Left lung (tissue), 10 donors: ENCODE data around the gene ZC3H18. TPM values are rescaled to one million over a fixed set of nuclear protein-coding genes. Genes with fewer than 3 reads are reported as not detected.
"Not testable (repeated sequence)": the region's sequence is repeated elsewhere in the genome, so short reads cannot be mapped to it uniquely, and the experiment has no call there.

Experiments used
- ATAC-seq: fragments of 200-7000 bp; cut with Tn5 transposase; one replicate; pipeline ENCODE4 v1.9.1; 2020; ENCODE audit warnings: moderate library complexity
- DNase-seq, 4 donors: peaks; one replicate each; pipeline ENCODE4 v3.0.0-alpha.2; 2013 to 2020
- H3K27ac ChIP-seq, 2 donors: fragments of 200-600 bp; sonication (generic) in 1 of 2; one replicate each; pipeline versions ENCODE4 v1.5.0 to v1.8.0; 2020 to 2021
- H3K27me3 ChIP-seq, 2 donors: fragments of 200-600 bp; sonication (generic) in 1 of 2; one replicate each; pipeline versions ENCODE4 v1.5.0 to v1.8.0; 2020 to 2021
- H3K36me3 ChIP-seq, 2 donors: fragments of 200-600 bp; sonication (generic) in 1 of 2; one replicate each; pipeline versions ENCODE4 v1.5.0 to v1.8.0; 2020 to 2021
- H3K4me1 ChIP-seq, 2 donors: fragments of 200-600 bp; one replicate each; pipeline ENCODE4 v1.8.0; 2021
- H3K4me3 ChIP-seq, 2 donors: fragments of 200-600 bp; sonication (generic) in 1 of 2; one replicate each; pipeline versions ENCODE4 v1.5.0 to v1.8.0; 2020 to 2021; ENCODE audit warnings: mild to moderate bottlenecking in 1 of 2
- H3K9me3 ChIP-seq, 2 donors: fragments of 200-600 bp; sonication (generic) in 1 of 2; one replicate each; pipeline versions ENCODE4 v1.5.0 to v1.8.0; 2020 to 2021
- CTCF ChIP-seq, 2 donors: fragments of 200-600 bp; sonication (generic) in 1 of 2; IDR thresholded peaks; one replicate each; pipeline versions ENCODE4 v1.5.0 to v1.8.0; 2021; ENCODE audit warnings: antibody characterized with exemption in 2 of 2
- intact Hi-C, 2 donors: fragments of 100-400 bp; cut with DNase I; formaldehyde crosslinking; loops; one replicate each; pipeline versions ENCODE4 v1.11.2 to v1.14.2; 2022
- polyA plus RNA-seq, 6 donors: library from polyadenylated mRNA; unstranded; fragments of 120-200 nt; gene quantifications; one replicate each; pipeline ENCODE4 v1.2.1, GENCODE V29; 2013; ENCODE audit not compliant: insufficient read length in 6 of 6
- total RNA-seq, 2 donors: library from RNA; stranded (reverse); fragmentation: NEBNext Ultra II Directional; extraction: Animal tissue kit (Norgen Biotek cat#: 25700); gene quantifications; one replicate each; pipeline ENCODE4 v1.2.1, GENCODE V29; 2021
- donor health status: DM: no; HTN: yes; CAD: no.
- donor health status: DM: no; HTN: no; CAD: no.

The ZC3H18 gene
- total and polyA plus RNA-seq, 8 donors: 33.8 to 53.1 (median 38.5) TPM

DNA sequence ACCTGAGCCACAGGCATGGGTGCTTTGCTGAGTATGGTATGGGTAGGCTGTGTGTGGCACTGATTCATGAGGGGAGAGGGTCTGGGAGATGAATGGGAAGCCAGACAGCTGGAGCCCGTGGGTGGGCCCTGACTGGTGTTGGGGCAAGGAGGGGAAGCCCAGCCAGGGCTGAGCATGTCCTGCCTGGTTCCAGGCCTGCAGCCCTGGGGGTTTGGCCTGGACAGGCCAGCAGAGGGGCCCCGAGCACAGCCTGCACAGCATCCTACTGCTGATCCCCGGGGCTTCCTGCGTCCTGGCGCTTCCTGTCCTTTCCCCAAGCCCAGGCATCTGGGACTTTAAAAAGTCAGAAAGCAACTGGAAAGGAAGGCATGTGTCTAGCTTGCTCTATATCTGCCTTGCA, 97.3 kb downstream of the ZC3H18 start:
- no peaks in the 10 kb centered on the region for H3K9me3 ChIP-seq
- H3K36me3 ChIP-seq: peaks cover 0 to 4% of the 10 kb centered on the region in 2 donors
- ATAC-seq (no peak), DNase-seq (no peak)
- no peak overlapping the region for H3K4me3 ChIP-seq
- no peaks in the 10 kb centered on the region for H3K27me3 ChIP-seq
- H3K27ac ChIP-seq: no peak overlapping the region
- H3K4me1 ChIP-seq: peaks cover 0 to 18% of the 10 kb centered on the region in 2 donors
- intact Hi-C loops: no loop called here
- no peak for TF ChIP-seq CTCF (IDR thresholded peaks at IDR 0.05)

DNA sequence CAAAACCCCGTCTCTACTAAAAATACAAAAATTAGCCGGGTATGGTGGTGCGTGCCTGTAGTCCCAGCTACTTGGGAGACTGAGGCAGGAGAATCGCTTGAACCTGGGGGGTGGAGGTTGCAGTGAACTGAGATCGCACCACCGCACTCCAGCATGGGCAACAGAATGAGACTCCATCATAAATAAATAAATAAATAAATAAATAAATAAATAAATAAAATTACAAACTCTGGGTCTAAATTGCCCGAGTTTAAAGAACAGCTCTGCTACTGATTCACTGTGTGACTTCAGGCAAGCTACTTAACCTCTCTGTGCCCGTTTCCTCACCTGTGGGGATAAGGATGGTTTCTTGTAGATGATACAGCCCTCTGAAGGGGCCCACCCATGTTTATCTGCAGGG, 99.3 kb downstream of the ZC3H18 start:
- DNase-seq, intact Hi-C loops, H3K4me3 ChIP-seq, H3K9me3 ChIP-seq, H3K27ac ChIP-seq, H3K27me3 ChIP-seq, ATAC-seq: not testable (repeated sequence)
- H3K36me3 ChIP-seq: peaks cover 0 to 17% of the 10 kb centered on the region in 2 donors
- peaks cover 0 to 10% of the 10 kb centered on the region in 2 donors for H3K4me1 ChIP-seq

GRCh38 chr16:88669980-88670379, 99.8 kb downstream of the ZC3H18 start:
- no peak overlapping the region for H3K27ac ChIP-seq
- intact Hi-C loops: no loop called here
- peaks cover 0 to 5% of the 10 kb centered on the region in 2 donors for H3K4me1 ChIP-seq
- TF ChIP-seq CTCF (IDR thresholded peaks at IDR 0.05): no peak
- peaks cover 0 to 19% of the 10 kb centered on the region in 2 donors for H3K36me3 ChIP-seq
- no peak overlapping the region for H3K4me3 ChIP-seq
- no peaks in the 10 kb centered on the region for H3K9me3 ChIP-seq
- ATAC-seq: no peak
- DNase-seq: no peak
- H3K27me3 ChIP-seq: no peaks in the 10 kb centered on the region

DNA sequence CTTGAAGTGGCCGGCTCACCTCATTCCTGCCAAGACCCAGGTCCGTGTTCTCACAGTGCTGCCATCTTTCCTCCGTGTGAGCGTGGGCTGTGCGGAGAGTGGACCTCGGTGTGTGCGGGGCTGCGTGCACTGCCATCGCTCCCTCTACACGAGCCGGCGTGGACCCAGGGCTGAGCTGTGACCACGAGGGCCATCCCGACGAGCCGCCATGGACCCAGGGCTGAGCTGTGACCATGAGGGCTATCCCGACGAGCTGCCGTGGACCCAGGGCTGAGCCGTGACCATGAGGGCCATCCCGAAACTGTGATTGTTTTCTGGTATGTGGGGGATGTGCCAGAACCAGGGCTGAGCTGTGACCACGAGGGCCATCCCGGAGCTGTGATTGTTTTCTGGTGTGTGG, 101.6 kb downstream of the ZC3H18 start:
- DNase-seq (no peak), ATAC-seq (no peak)
- Histone ChIP-seq H3K4me1 (no peaks in the 10 kb centered on the region), H3K27me3 (no peaks in the 10 kb centered on the region), H3K36me3 (peaks cover 0 to 23% of the 10 kb centered on the region in 2 donors), H3K4me3 (no peak overlapping the region), H3K27ac (no peak overlapping the region), H3K9me3 (no peaks in the 10 kb centered on the region)
- intact Hi-C loops: no loop called here
- TF ChIP-seq CTCF (IDR thresholded peaks at IDR 0.05): no peak

GRCh38 chr16:88672776-88673175, 102.6 kb downstream of the ZC3H18 start:
- no peak for TF ChIP-seq CTCF (IDR thresholded peaks at IDR 0.05)
- Histone ChIP-seq H3K4me1 (no peaks in the 10 kb centered on the region), H3K4me3 (no peak overlapping the region), H3K9me3 (no peaks in the 10 kb centered on the region), H3K27me3 (peaks cover 0 to 10% of the 10 kb centered on the region in 2 donors), H3K36me3 (peaks cover 0 to 32% of the 10 kb centered on the region in 2 donors), H3K27ac (no peak overlapping the region)
- ATAC-seq (no peak), DNase-seq (no peak)
- intact Hi-C loops: no loop called here

- Histone ChIP-seq H3K4me1 (no peaks in the 10 kb centered on the region), H3K9me3 (no peaks in the 10 kb centered on the region), H3K36me3 (peaks cover 0 to 43% of the 10 kb centered on the region in 2 donors), H3K27ac (no peak overlapping the region), H3K27me3 (peaks cover 0 to 20% of the 10 kb centered on the region in 2 donors), H3K4me3 (no peak overlapping the region)
- TF ChIP-seq CTCF (IDR thresholded peaks at IDR 0.05): no peak
- no peak for ATAC-seq
- intact Hi-C loops: no loop called here
- no peak for DNase-seq
Observed at GRCh38 chr16:88673716-88674379, 103.6 kb downstream of the ZC3H18 start.
